RWPE1 (cell line): ENCODE measurements around the gene PATJ.

Experiments
- CTCF ChIA-PET: fragments of 350-600 bp; sonication (Branson Sonifier 250); formaldehyde crosslinking; extraction: SDS; loops from one replicate; lab custom pipeline; 2021; lab: Yijun Ruan, JAX
- POLR2A ChIA-PET: fragments of 400-600 bp; formaldehyde crosslinking; extraction: SDS; loops from one replicate; lab custom pipeline; 2020; ENCODE audit warnings: antibody characterized with exemption; ENCODE audit not compliant: low non-redundant PET; lab: Yijun Ruan, JAX
- DNase-seq: peaks from one replicate; pipeline ENCODE4 v3.0.0; 2012; ENCODE audit warnings: low spot score
- H3K27ac ChIP-seq: fragments of 450-650 bp; 2 replicates; pipeline ENCODE4 v1.5.1; 2017
- TF ChIP-seq, protein P1 (sequence below): fragments of 450-650 bp; conservative IDR thresholded peaks from 2 replicates; pipeline ENCODE4 v1.5.1; 2017; ENCODE audit warnings: low read depth, mild to moderate bottlenecking

Gene PATJ

DNA sequence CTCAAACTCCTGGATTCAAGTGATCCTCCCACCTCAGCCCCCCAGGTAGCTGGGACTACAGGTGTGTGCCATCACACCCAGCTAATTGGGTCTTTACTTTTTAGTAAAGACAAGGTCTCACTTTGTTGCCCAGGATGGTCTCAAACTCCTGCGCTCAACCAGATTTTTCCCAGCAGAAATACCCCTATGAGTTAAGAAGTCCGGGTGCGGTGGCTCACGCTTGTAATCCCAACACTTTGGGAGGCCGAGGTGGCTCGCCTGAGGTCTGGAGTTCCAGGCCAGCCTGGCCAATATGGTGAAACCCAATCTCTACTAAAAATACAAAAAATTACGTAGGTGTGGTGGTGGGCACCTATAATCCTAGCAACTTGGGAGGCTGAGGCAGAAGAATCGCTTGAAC, 445.8 kb downstream of the PATJ start:
- no peak for DNase-seq
- TF ChIP-seq, protein P1, sequence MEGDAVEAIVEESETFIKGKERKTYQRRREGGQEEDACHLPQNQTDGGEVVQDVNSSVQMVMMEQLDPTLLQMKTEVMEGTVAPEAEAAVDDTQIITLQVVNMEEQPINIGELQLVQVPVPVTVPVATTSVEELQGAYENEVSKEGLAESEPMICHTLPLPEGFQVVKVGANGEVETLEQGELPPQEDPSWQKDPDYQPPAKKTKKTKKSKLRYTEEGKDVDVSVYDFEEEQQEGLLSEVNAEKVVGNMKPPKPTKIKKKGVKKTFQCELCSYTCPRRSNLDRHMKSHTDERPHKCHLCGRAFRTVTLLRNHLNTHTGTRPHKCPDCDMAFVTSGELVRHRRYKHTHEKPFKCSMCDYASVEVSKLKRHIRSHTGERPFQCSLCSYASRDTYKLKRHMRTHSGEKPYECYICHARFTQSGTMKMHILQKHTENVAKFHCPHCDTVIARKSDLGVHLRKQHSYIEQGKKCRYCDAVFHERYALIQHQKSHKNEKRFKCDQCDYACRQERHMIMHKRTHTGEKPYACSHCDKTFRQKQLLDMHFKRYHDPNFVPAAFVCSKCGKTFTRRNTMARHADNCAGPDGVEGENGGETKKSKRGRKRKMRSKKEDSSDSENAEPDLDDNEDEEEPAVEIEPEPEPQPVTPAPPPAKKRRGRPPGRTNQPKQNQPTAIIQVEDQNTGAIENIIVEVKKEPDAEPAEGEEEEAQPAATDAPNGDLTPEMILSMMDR = no peak
- ChIA-PET POLR2A (no interaction called here), CTCF (no interaction called here)
- no peak overlapping the region for H3K27ac ChIP-seq

DNA sequence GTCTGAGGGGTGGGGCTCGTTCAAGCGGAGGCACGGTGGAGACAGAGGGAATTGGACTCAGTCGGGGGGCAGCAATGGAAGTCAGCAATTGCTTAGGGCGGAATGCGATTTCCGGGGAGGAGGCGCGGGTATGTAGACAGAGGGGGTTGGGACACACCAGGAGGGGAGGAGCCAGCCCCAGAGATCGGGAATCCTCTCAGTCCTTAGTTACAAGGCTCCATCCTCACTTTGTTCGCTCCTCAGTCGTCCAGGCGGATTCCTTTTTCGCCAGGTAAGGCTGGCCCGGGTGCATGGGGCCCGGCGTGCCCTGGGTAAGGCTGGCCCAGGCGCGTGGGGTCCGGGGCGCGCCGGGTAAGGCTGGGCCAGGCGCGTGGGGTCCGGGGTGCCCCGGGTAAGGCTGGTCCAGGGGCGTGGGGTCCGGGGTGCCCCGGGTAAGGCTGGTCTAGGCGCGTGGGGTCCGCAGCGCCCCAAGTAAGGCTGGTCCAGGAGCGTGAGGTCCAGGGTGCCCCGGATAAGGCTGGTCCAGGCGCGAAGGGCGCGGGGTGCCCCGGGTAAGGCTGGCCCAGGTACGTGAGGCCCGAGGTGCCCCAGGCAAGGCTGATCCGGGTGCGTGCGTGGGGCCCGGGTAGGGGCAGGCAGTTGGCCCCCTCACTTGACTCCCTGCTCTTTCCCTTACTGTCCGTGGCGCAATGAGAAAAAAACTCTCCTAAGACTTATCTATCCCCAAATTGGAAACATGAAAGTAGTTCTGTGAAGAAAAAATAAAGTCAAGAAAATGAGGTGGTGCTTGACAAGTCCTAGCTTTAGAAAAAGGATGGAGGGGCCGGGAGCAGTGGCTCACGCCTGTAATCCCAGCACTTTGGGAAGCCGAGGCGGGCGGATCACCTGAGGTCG, 452.6 kb downstream of the PATJ start, which contains the start of gene L1TD1:
TSS of gene L1TD1 (plus strand) at position 199 of the 894 bp plus-strand sequence. CDS start 11,780 bp downstream, outside the sequence.
- CTCF ChIA-PET = no interaction called here
- no peak for DNase-seq
- no peak within 1 kb of the TSS for H3K27ac ChIP-seq
- TF ChIP-seq, protein P1 = no peak
- POLR2A ChIA-PET = no interaction called here

DNA sequence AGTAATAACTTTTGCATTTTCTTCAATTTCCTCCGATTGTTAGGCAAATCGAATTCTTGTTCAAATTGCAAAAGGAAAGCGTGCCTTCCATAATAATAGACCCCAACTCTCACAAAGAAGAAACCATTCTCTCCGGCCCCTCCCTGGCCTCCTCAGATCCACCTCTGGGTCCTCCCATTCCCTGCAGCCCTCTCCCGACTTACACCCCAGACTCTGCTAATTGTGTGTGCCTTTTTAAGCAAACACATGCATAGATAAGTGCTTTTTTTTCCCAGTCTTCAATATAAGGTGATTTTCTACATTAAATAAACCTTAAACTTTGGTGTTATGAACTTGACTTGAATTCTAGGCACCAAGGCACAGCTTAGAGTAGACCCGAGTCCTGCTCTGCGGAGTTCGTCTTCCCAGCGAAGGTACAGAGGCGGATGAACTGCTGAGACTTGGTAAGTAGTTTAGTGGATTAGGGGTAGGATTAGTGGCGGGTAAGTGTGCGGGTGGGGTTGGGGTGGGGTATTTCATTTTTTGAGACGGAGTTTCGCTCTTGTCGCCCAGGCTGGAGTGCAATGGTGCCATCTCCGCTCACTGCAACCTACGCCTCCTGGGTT, 453.9 kb downstream of the PATJ start:
- ChIA-PET POLR2A (no interaction called here), CTCF (no interaction called here)
- H3K27ac ChIP-seq = no peak overlapping the region
- no peak for DNase-seq
- TF ChIP-seq, protein P1 = no peak

DNA sequence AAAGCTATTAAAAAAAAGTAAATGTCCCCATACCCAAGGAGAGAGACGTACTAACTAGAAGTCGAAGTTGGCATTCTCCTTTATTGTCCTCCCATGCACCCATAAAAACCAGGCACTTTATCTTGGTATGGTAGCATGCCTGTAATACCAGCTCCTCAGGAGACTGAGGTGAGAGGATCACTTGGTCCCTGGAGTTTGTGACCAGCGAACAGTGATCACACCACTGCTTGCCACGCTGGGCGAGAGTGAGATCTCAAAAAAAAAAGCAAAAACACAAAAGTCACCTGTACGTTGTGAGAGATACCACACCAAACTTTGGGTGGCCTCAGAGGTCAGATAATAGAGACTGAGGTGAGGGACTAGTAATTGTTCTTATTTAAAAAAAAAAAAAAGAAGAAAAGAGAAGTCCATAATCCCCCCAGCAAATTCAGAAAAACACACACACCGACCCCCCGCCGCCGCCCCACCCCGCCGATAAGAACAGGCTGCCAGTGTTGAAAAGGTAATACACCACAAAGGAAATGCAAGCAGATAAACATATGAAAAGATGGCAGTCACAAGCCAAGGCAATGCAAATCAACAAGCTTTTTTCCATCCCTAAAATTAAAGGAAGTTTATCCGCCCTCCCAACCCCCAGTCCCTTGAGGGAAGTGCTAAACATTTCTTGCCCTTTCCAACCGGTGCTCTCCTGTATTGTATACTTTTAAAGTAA, 455.9 kb downstream of the PATJ start:
- H3K27ac ChIP-seq = no peak overlapping the region
- DNase-seq = no peak
- TF ChIP-seq, protein P1 = no peak
- CTCF ChIA-PET = interaction anchor here (0.7 to 1.2 kb wide), 2 partner anchors 23 to 1889 kb away, joined by 3 read pairs; no protein-coding TSS in a partner anchor
- POLR2A ChIA-PET = no interaction called here

DNA sequence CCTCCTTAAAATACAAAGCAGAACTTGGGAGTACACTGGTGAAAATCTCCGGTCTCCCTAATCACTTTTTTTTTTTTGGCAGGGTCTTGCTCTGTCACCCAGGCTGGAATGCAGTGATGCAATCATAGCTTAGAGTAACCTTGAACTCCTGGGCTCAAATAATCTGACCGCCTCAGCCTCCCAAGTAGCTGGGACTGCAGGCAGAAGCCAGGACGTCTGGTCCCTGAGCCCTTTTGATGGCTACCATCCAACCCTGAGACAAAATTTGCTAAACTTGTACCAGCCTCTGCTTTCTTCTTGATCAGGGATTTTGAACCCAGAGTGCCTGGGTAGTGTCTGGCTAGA, 456.5 kb downstream of the PATJ start:
- POLR2A ChIA-PET = no interaction called here
- TF ChIP-seq, protein P1 = no peak
- CTCF ChIA-PET = no interaction called here
- DNase-seq = no peak
- H3K27ac ChIP-seq = no peak overlapping the region

DNA sequence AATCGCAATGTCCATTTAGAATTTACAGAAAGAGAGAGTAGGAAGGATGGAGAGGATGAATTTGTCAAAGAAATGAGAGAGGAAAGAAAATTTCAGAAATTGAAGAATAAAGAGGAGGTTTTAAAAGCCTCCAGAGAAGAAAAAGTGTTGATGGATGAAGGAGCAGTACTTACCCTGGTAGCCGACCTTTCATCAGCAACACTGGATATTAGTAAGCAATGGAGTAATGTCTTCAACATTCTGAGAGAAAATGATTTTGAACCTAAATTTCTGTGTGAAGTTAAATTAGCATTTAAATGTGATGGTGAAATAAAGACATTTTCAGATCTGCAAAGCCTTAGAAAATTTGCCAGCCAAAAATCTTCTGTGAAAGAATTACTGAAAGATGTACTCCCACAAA, 464.9 kb downstream of the PATJ start:
- ChIA-PET POLR2A (no interaction called here), CTCF (interaction anchor here (0.6 to 0.7 kb wide), 3 partner anchors 63 to 224 kb away, joined by 3 read pairs; no protein-coding TSS in a partner anchor)
- TF ChIP-seq, protein P1 = no peak
- no peak overlapping the region for H3K27ac ChIP-seq
- DNase-seq = no peak
